Islet precursor cell (in vitro differentiated cells): ENCODE results near the gene WNT3.

ENCODE experiments used
- DNase-seq: peaks from one replicate; pipeline ENCODE4 v3.0.0-alpha.2; 2018

WNT3 gene

GRCh38 chr17:46727572-46728348 is 90.7 kb downstream of the WNT3 start:
- DNase-seq: no peak

GRCh38 chr17:46726206-46726605 is 92.3 kb downstream of the WNT3 start:
- no peak for DNase-seq

GRCh38 chr17:46722662-46723285 is 95.7 kb downstream of the WNT3 start:
- DNase-seq: no peak

GRCh38 chr17:46720408-46720807 is 98.1 kb downstream of the WNT3 start:
- DNase-seq: no peak

- DNase-seq: no peak
These were observed 98.6 kb downstream of the WNT3 start for GRCh38 chr17:46719891-46720290.

GRCh38 chr17:46717999-46718398 is 100.5 kb downstream of the WNT3 start:
- no peak for DNase-seq
